Measurements from ENCODE around the gene MYL11. TPM values are rescaled to one million over a fixed set of nuclear protein-coding genes. Genes with fewer than 3 reads are reported as not detected.

The MYL11 gene
- polyA plus RNA-seq, 1 donor (not counting 4 experiments of a cell fraction or from before 2014, with no cell fraction given) = not detected

GRCh38 chr16:30407102-30407803 is 32.7 kb downstream of the MYL11 start, which contains the start of gene ZNF771:
Gene ZNF771, plus strand, starts transcription at chr16:30407606. Its CDS starts 448 bp downstream, at chr16:30408054.
- Histone ChIP-seq H3K9ac (ENCODE audit: control insufficient read depth, extremely low read depth, insufficient read depth, low read length) (peak within 1 kb of the TSS; percentile 83), H3K79me2 (ENCODE audit: control insufficient read depth, insufficient read depth, low read length) (peaks cover 6% of the 10 kb centered on the region), H3K9me3 (ENCODE audit: control insufficient read depth, low read depth, low read length) (no peaks in the 10 kb centered on the region), H3K27me3 (ENCODE audit: control insufficient read depth, extremely low read depth, insufficient read depth, low read length) (no peaks in the 10 kb centered on the region), H3K36me3 (ENCODE audit: control insufficient read depth in 2 of 2, extremely low read depth in 1 of 2, insufficient read depth in 2 of 2, low read length in 2 of 2) (peaks cover 3 to 8% of the 10 kb centered on the region in 2 experiments), H3K4me1 (ENCODE audit: control insufficient read depth, extremely low read depth, insufficient read depth, low read length) (peaks cover 12% of the 10 kb centered on the region), H2AFZ (ENCODE audit: control insufficient read depth, low read length) (peak within 1 kb of the TSS; percentile 96), H3K9me1 (ENCODE audit: control insufficient read depth, extremely low read depth, insufficient read depth, low read length) (peaks cover 4% of the 10 kb centered on the region), H3K27ac (ENCODE audit: control insufficient read depth, insufficient read depth, low read length) (peak within 1 kb of the TSS; percentile 66), H4K20me1 (ENCODE audit: control insufficient read depth, extremely low read depth, insufficient read depth, low read length) (no peaks in the 10 kb centered on the region), H3K4me2 (ENCODE audit: control insufficient read depth, extremely low read depth, insufficient read depth, low read depth, low read length) (peak within 1 kb of the TSS; percentile 95), H3K4me3 (ENCODE audit: control insufficient read depth in 2 of 3, extremely low read depth in 1 of 3, insufficient read depth in 2 of 3, low read depth in 1 of 3, low read length in 3 of 3) (peak within 1 kb of the TSS; percentile 53 to 79 (median 79))
- FAIRE-seq (no peak), DNase-seq (ENCODE audit: low read depth, low spot score) (no peak)
- TF ChIP-seq CTCF (optimal IDR thresholded peaks at IDR 0.05 in 1 of 3, IDR thresholded peaks at IDR 0.05 in 1 of 3, conservative IDR thresholded peaks at IDR 0.05 in 1 of 3; ENCODE audit: extremely low read depth in 1 of 3, insufficient read depth in 2 of 3, low read length in 3 of 3) (peak in 1 of 3 experiments; percentile 4), EZH2 (IDR thresholded peaks at IDR 0.05; ENCODE audit: low read length) (no peak)
- dilution Hi-C loops (cut with MboI; ENCODE audit: extremely low pct_ligation_motif_present, low sequenced_read_pairs) = no loop called here

- no peak for TF ChIP-seq CTCF (optimal IDR thresholded peaks at IDR 0.05 in 1 of 3, IDR thresholded peaks at IDR 0.05 in 1 of 3, conservative IDR thresholded peaks at IDR 0.05 in 1 of 3; ENCODE audit: extremely low read depth in 1 of 3, insufficient read depth in 2 of 3, low read length in 3 of 3)
- TF ChIP-seq EZH2 (IDR thresholded peaks at IDR 0.05; ENCODE audit: low read length) = no peak
- Histone ChIP-seq H2AFZ (ENCODE audit: control insufficient read depth, low read length) (peak overlapping the region; percentile 62), H3K9me3 (ENCODE audit: control insufficient read depth, low read depth, low read length) (no peaks in the 10 kb centered on the region), H3K27ac (ENCODE audit: control insufficient read depth, insufficient read depth, low read length) (peak overlapping the region; percentile 40), H3K4me1 (ENCODE audit: control insufficient read depth, extremely low read depth, insufficient read depth, low read length) (peaks cover 12% of the 10 kb centered on the region), H3K27me3 (ENCODE audit: control insufficient read depth, extremely low read depth, insufficient read depth, low read length) (no peaks in the 10 kb centered on the region), H3K4me2 (ENCODE audit: control insufficient read depth, extremely low read depth, insufficient read depth, low read depth, low read length) (peak overlapping the region; percentile 86), H3K9me1 (ENCODE audit: control insufficient read depth, extremely low read depth, insufficient read depth, low read length) (peaks cover 4% of the 10 kb centered on the region), H3K36me3 (ENCODE audit: control insufficient read depth in 2 of 2, extremely low read depth in 1 of 2, insufficient read depth in 2 of 2, low read length in 2 of 2) (peaks cover 3 to 8% of the 10 kb centered on the region in 2 experiments), H3K4me3 (ENCODE audit: control insufficient read depth in 2 of 3, extremely low read depth in 1 of 3, insufficient read depth in 2 of 3, low read depth in 1 of 3, low read length in 3 of 3) (peak overlapping the region; percentile 53 to 79 (median 79)), H3K9ac (ENCODE audit: control insufficient read depth, extremely low read depth, insufficient read depth, low read length) (peak overlapping the region; percentile 83), H3K79me2 (ENCODE audit: control insufficient read depth, insufficient read depth, low read length) (peaks cover 6% of the 10 kb centered on the region), H4K20me1 (ENCODE audit: control insufficient read depth, extremely low read depth, insufficient read depth, low read length) (no peaks in the 10 kb centered on the region)
- FAIRE-seq (no peak), DNase-seq (ENCODE audit: low read depth, low spot score) (no peak)
- dilution Hi-C loops (cut with MboI; ENCODE audit: extremely low pct_ligation_motif_present, low sequenced_read_pairs) = no loop called here
Observed at GRCh38 chr16:30407804-30408534, 33.4 kb downstream of the MYL11 start.
